ENCODE results near the gene CERT1.

DNA sequence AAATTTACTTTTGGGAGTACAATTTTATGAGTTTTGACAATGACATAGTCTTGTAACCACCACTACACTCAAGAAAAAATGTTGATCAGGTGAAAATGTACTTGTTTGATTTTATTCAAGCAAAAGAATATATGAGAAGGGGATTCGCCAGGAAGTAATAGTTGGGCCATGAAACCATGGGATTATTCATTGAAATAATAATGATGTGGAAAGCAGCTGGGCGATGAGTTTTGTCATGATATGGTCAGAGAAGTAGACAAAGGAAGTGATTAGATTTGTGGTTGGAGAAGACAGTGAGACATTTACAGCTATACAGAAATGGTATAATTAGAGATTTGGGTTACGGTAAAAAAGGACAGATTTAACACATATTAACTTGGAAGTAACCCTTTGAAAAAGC lies 163.2 kb downstream of the CERT1 start:
- no peak for TF ChIP-seq POLR2A (IDR thresholded peaks at IDR 0.05)
- no peak for TF ChIP-seq CTCF (IDR thresholded peaks at IDR 0.05)
